Activated naive CD8-positive, alpha-beta T cell treated with anti-CD3 and anti-CD28 coated beads, Interleukin-2, amount 50 U/mL, for 16 hours (primary cell): ENCODE results near the gene PRELID3B.

Source experiments
- DNase-seq: peaks from one replicate; pipeline ENCODE4 v3.0.0-alpha.2; 2020; ENCODE audit warnings: low read depth, low spot score

Gene PRELID3B

GRCh38 chr20:58995461-58996225, 46.9 kb downstream of the PRELID3B start:
- no peak for DNase-seq

GRCh38 chr20:58994390-58995159, 48.0 kb downstream of the PRELID3B start:
- DNase-seq: no peak

GRCh38 chr20:58993332-58994248, 49.0 kb downstream of the PRELID3B start:
- no peak for DNase-seq

GRCh38 chr20:58992911-58993310, 49.7 kb downstream of the PRELID3B start:
- DNase-seq: no peak

GRCh38 chr20:58991715-58992114, 50.9 kb downstream of the PRELID3B start:
- DNase-seq: no peak

- DNase-seq: no peak
These were observed 51.7 kb downstream of the PRELID3B start for GRCh38 chr20:58990651-58991445.

GRCh38 chr20:58989196-58989595, 53.4 kb downstream of the PRELID3B start:
- no peak for DNase-seq

GRCh38 chr20:58988565-58988882, 54.1 kb downstream of the PRELID3B start:
- DNase-seq: no peak

- DNase-seq: no peak
These were observed 54.6 kb downstream of the PRELID3B start for GRCh38 chr20:58987790-58988564.

GRCh38 chr20:58986968-58987517, 55.5 kb downstream of the PRELID3B start:
- no peak for DNase-seq

GRCh38 chr20:58986286-58986967, 56.2 kb downstream of the PRELID3B start:
- no peak for DNase-seq

- no peak for DNase-seq
These were observed 56.9 kb downstream of the PRELID3B start for GRCh38 chr20:58985656-58986055.

GRCh38 chr20:58984691-58985090, 57.9 kb downstream of the PRELID3B start:
- no peak for DNase-seq
